Bone marrow (tissue), 2 donors: ENCODE measurements around the gene MYH7.
"Not testable (repeated sequence)": the region's sequence is repeated elsewhere in the genome, so short reads cannot be mapped to it uniquely, and the experiment has no call there.

Source experiments
- DNase-seq, 2 donors: peaks; one replicate each; lab custom pipeline; 2025; lab: John Stamatoyannopoulos, UW

Gene MYH7

DNA sequence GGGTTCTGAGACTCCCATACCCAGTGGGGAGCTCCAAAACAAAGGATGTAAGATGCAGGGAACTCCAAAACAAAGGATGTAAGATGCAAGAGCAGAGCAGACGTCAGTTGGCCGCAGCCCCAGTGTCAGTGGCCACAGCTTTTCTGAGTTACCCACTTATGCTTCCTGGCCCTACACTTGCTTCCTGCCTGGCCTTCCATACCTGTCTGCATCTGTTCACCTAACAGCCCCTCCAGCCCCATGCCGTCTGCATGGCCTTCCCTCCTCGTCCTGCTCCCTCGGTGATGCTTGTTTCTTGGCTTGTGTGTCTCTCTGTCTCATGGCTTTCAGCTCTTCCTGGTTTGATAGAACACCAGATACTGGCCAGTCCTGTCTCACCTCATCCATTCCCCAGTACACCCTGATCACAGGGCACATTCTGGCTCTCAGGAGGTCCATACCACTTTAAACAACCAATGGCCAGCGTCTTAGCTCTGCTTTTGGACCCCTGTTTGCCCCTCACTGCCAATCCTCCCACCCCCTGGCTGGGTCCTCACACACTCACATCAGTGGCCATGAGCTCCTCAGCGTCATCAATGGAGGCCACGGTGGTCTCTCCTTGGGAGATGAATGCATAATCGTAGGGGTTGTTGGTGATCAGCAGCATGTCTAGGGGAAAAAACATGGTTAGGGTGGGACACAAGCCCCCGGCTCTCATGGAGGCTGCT, 5.3 kb downstream of the MYH7 start:
- no peak for DNase-seq

DNA sequence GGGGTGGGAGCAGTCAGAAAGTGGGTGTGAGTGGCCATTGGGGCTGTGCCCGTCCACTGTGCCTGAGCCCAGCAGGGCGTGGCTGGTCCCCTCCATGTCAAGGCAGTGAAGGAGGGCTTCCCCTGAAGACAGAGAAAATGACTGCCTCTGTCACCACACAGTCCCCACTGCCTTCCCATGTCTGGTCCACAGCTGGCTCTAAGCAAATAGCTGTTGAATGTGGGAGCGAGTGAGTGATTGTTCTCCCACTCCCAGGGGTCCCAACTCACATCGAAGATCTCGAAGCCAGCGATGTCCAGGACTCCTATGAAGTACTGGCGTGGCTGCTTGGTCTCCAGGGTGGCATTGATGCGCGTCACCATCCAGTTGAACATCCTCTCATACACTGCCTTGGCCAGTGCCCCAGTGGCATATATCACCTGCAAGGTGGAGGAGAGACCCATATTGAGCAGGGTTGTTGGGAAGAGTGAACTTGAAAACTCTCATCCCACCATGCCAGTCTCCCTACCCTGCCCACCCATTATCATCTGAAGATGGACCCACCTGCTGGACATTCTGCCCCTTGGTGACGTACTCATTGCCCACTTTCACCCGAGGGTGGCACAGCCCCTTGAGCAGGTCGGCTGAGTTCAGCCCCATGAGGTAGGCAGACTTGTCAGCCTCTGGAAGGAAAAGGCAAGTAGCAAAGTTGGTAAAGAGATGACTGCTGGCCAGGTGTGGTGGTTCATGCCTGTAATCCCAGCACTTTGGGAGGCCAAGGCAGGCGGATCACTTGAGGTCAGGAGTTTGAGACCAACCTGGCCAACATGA, 6.6 kb downstream of the MYH7 start:
- DNase-seq, result no peak

DNA sequence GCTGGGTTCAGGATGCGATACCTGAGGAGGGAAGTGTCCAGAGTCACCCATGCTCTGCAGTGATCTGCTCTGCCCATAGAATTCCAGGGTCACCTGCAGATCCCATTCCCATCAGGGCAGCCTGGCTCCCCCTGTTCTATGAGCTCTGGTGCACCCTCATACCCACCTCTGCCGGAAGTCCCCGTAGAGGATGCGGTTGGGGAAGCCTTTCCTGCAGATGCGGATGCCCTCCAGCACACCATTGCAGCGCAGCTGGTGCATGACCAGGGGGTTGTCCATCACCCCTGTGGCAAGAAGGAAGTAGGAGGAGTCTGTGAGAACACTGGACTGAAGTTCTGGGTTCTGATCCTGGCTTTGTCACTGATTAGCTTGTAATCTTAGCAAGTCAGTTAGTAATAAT, 9.7 kb downstream of the MYH7 start:
- DNase-seq, result not testable (repeated sequence)

DNA sequence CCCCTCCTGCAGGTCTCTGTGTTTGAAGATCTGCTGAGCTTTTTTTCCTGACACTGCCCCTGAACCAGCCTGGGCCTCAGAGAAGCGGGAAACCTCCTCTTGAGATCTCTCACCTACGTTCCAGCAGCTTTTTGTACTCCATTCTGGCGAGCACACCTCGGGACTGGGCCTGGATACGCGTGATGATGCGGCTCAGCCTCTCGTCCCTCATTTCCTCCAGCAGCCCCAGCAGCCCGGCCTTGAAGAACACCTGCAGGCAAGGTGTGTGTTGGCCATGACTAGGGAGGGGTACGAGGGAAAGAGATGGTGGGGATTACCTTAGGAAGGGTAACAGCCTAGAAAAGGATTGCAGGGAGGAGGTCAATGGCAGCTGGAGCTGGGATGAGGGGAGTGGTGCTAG, 10.3 kb downstream of the MYH7 start:
- DNase-seq, result no peak

DNA sequence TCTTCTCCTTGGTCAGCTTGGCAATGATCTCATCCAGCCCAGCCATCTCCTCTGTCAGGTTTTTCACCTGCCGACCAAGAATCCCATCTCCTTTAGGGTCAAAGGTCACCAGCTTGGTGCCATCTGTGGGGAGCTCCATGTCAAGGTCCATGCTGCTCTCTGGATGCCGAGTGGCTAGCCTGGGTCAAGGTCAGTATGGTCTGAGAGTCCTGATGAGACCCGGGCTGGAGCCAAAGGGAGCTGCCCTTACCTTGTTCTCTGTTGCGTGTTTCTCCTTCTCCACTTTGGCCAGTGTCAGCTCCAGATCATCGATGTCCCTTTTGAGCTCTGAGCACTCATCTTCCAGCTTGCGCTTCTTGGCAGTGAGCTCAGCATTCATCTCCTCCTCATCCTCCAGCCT, 11.8 kb downstream of the MYH7 start:
- DNase-seq, result no peak

DNA sequence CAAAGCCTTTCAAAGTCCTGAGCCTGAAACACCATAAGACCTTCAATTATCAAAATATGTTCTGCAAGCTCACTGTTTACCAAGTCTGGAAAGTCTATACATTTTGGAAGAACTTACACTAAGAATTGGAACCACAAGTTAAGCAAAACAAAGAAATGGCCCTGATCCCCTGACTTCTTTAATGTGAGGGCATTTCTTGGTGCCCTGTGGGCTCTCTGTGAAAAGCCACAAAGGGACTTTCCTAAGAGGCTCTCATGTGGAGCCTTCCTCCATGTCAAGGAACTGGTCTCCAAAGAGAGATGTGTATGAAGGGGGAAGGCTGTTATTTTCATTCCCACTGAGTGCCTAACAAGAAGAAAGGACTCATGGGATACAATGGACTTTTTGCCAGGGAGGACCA, 13.9 kb downstream of the MYH7 start:
- DNase-seq, result no peak

DNA sequence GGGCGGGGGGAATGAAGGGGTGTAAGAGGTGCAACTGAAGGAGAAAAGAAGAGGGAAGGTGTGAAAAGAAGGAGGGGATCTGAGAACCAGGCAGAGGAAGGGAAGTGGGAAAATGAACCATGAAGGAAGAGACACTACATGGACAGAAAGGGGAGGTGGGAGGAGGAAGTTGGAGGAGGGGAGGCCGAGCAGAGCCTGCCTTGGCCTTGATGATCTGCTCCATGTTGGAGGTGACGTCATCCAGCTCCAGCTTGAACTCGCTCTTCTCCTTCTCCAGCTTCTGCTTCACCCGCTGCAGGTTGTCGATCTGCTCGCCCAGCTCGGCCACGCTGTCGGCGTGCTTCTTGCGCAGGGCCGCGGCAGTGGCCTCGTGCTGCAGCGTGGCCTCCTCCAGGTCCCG, 15.8 kb downstream of the MYH7 start:
- DNase-seq, result not testable (repeated sequence)

DNA sequence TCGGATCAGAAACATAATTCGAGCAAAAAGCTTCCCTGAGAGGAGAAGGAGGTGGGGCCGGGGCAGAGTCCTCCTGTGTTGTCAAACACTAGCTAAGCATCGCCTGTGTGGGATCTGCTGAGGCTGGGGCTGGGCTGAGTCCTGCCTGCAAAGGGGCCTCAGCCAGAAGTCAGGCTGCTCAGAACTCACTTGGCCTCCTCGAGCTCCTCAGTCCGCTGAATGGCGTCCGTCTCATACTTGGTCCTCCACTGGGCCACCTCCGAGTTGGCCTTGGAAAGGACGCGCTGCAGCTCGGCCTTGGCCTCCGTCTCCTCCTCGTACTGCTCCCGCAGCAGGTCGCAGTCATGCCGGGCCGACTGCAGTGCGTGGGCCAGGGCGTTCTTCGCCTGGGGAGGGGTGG, 17.4 kb downstream of the MYH7 start:
- no peak for DNase-seq

DNA sequence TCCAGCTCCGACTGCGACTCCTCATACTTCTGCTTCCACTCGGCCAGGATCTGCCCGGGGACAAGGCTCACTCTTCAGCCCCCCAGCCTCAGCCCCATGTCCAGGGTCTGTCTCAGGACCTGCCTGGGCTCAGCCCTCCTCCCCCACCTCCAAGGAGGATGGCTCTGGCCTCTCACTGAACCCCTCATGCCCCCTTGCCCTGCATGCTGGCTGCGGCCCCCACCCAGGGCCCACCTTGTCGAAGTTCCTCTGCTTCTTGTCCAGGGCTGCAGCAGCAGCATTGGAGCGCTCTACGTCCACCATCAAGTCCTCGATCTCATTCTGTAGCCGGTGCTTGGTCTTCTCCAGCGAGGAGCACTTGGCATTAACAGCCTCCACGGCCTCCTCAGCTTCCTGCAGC, 18.2 kb downstream of the MYH7 start:
- not testable (repeated sequence) for DNase-seq

DNA sequence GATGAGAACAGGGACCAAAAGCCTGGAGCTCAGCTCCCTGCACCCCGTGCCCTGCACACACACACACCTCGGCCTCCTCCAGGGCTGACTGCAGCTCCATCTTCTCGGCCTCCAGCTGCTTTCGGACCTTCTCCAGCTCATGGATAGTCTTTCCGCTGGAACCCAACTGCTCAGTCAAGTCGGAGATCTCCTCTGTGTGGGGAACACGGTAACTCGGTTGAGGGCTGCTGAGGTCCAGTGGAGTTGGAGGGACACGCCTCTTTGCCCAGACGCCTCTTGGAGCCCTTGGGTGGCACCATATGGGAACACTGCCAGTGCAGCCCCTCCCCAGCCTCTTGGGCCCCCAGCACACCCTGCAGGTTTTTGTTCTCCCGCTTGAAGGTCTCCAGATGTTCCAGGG, 18.7 kb downstream of the MYH7 start:
- no peak for DNase-seq

DNA sequence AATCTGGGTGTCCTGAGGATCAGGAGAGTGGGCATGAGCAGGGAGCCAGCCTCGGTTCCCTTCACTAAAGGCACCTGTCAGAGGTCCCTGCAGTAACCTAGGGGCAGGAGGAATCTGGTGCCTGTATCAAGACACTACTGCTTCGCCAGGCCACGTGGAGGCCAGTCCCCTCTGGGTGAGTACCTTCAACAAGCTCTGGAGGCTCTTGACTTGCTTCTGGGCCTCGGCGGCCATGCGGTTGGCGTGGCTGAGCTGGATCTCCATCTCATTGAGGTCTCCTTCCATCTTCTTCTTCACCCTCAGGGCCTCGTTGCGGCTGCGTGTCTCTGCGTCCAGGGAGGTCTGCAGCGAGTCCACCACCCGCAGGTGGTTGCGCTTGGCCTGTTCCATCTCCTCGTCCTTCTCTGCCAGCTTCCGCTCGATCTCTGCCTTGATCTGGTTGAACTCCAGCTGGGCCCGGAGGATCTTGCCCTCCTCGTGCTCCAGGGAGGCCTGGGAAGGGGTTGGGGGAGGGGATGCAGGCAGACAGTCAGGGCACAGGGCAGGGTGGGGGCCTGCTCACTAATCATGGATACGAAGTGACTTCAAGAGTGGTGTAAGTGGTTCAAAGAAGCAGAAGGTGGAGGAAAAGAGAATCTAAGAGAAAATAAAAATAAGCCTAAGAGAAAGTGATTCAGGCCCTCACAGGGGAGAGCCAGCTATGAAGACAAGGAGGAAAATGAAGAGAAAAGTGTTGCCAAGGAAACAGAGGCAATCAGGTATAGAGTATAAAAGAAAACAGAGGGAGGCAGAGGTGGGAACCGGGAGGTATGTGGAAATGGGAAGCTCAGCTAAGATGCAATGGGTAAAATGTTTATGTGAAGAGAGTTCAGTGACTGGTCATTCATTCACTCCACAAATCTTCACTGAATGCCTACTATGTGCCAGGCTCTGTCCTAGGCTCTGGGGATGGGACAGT, 19.4 kb downstream of the MYH7 start:
- DNase-seq, result no peak

DNA sequence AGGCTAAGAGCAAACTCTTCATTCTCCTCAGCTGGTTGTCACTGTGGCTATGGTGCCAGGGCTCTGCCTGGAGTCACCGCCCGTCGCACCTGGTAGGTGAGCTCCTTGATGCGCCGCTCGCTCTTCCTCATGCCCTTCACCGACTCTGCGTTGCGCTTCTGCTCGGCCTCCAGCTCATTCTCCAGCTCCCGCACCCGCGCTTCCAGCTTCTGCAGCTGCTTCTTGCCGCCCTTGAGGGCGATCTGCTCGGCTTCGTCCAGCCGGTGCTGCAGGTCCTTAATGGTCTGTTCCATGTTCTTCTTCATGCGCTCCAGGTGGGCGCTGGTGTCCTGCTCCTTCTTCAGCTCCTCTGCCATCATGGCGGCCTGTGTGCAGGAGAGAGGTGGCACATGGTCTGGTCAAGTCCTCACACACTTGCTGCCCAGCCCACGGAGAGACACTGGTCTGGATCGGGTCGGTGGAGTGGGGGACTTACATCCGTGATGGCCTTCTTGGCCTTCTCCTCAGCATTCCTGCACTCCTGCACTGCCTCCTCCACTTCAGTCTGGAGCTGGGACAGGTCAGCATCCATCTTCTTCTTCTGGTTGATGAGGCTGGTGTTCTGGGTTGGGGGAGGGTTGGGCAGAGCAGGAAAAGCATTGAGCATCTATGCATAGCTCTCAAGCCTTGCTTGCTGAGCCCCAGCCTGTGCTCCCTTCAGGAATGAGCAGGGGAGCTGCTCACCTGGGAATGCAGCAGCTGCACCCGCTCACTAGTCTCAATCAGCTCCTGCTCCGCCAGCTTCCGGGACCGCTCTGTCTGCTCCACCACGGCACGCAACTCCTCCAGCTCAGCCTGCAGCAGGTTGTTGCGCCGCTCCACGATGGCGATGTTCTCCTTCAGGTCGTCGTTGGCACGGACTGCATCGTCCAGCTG, 20.3 kb downstream of the MYH7 start:
- DNase-seq, result no peak

DNA sequence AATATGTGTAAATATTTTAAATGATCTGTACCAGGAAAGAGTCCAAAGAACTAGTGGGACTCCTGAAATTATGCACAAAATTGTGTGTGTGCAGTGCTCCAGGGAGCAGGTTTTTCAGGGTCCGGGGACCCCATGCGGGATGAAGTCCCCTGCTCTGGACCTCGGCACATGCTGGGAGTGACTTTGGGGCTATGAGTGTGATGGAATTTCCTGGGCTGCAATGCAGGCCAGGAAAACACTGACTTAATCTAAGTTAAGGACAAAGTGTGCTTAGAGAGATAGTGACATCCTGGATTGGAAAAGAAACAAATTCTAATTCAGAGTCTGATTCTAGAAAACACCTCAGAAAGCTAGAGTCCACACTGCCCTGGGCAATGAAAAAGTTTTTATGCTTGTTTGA, 21.2 kb downstream of the MYH7 start:
- no peak for DNase-seq

DNA sequence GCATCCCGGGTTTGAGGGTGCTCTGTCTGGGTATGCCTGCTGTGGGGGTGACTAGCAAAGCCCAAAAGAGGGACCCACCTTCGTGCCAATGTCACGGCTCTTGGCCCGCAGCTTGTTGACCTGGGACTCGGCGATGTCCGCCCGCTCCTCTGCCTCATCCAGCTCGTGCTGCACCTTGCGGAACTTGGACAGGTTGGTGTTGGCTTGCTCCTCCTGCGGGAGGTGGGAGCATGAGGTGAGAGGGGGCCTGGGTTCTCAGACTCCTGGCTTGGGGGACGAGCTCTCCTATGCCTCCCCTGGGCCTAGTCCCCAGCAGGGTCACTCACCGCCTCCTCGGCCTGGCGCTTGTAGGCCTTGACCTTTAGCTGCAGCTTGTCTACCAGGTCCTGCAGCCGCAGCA, 21.8 kb downstream of the MYH7 start:
- DNase-seq, result no peak

DNA sequence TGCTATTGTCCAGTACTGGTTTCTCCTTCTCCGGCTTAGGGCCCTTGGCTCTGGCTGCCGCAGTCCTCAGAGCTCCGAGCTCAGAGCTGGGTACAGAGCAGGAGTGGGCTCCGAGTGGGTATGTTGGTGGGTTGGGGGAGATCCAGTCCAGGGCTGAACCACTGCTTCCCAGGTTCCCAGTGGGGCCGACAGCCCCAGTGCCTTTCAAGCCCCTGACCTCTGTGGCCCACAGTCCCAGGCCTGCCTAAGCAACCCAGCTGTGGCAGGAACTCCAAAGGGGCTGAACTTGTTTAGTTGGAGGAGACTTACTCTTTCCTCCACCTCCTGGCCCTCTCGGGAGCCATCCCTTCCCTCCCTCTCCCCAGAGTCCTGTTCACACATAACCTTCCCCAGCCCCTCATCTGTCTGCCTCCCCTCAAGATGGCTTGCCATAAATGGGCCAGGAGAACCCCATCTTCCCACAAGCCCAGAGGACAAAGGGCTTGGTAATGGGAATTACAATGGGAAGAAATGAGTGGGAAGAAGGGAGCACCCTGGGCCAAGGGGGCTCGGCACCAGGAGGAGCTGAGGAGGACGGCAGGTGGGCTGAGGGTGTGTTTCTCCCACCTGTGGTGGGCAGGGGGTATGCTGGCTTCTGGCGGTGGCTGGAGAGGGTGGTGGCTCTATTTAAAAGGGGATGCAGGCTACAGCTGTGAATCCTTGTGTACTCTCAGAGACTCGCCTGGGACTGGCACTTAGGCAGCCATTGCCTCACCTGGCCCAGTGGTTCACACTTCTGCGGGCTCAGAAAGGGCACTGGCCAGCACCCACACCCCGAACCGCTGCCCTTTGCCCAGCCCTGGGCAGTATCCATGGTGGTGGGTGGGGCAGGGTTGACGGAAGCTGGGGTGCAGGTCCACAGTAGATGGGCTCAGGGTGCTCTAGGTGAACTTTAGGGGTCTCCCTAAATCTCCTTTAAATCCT, 23.6 kb downstream of the MYH7 start:
- no peak for DNase-seq

DNA sequence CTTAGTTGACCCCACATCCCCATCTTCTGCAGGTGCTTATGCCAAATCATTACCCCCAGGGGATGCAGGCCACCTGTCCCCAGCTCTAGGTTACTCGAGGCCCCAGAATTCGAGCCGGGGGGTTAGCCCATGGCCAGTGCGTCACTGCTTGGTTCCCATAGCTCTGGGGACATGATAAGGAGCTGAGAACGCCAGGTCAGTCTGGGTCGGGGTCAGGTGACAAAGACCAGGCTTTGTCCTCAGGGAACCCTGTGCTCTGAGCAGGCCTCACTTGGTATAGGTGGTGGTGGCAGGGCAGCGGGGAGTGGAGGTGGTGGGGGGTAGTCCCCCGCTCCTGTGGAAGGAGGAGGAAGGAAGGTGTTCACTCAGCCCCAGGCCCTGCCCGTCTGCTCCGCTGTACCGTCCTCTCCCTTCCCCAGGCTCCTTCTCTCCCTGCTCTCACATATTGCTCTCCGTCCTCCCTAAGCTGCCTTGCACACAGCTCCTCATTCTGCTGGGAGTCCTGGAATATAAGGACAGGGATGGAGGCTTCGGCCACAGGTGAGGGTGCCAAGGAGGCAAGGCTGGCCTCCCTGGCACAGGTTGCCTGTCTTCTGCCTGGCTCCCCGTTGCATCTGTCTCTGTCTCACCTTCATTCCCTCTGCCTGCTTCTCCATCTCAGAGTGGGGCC, 25.4 kb downstream of the MYH7 start:
- no peak for DNase-seq

DNA sequence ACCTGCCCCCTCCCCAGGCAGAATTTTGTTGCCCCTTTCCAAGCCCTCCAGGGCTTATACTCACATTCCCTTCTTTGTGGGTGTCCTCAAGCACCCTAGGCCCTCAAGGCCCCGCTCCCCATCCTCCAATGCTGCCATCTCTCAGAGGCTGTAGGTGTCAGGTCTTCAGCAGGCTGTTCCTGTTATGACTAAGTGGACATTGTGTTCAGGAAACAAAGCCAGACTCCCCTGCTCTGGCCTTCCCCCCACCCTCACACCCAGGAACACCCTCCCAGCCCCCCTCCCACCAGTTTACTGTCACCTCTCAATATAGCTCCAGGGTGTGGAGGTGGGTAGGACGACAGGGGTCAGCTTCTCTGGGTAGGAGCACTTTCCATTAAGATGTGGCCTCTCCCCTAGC, 26.0 kb downstream of the MYH7 start:
- DNase-seq, result no peak

DNA sequence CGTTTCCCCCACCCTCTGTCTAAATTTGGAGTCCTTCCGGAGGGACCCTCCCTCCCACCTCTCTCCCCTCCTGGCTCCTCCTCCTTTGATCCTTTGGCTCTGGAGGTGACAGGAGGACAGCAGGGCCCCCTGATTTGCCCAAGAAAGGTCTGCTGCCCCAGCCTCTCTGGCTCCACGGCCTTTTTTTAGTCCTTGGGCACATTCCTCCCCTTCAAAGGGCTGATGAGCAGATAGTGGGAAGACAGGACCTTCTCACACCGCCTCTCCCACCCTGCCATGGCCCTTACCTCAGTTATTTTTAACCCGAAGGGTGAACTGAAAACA, 27.2 kb downstream of the MYH7 start:
- DNase-seq, result no peak

DNA sequence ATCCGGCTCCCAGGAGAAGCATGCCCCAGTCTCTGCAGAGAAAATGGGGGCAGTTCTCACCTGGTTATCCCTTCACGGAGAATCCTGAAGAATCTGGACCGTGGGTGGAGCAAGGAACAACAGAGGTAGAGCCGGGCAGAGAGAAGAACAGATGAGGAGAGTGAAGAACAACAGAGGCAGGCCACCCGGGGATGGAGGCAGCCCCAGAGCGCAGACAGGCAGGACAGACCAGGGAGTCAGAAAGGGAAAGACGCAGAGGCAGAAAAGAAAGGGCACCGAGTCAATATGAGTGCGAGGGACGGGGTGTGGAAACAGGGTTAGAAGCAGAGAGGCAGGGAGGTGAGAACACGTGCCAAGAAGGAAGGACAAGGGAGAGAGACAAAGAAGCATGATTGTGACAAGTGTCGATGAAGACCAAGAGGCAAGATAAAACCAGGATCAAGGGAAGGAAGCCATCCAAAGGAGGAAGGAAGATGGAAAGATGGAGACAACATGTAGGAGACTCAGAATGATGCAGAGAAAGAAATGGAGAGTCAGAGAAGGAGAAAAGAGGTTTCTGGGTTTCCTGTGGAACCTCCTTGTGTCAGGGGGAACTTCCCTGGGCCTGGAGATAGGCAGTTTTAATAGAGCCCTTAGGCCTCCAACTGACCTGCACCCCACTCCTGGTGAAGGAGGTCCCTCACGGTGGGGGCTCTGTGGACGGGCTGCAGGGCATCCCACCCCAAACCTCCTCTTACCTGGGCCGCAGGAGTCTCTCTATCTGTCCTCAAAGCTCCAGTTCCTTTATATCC, 27.7 kb downstream of the MYH7 start, which contains the start of gene MYH6:
Gene MYH6 (minus strand): TSS at position 758 of the 791 bp plus-strand sequence. CDS start 1,050 bp downstream, outside the sequence.
- no peak for DNase-seq
